ENCODE measurements around the gene CD63. TPM values are rescaled to one million over a fixed set of nuclear protein-coding genes. Genes with fewer than 3 reads are reported as not detected.
A peak's percentile ranks its signal among the peaks of the same experiment; 100 is the strongest.

CD63 gene
- total and polyA plus RNA-seq, 8 donors = 71.2 to 1,329 (median 464) TPM

DNA sequence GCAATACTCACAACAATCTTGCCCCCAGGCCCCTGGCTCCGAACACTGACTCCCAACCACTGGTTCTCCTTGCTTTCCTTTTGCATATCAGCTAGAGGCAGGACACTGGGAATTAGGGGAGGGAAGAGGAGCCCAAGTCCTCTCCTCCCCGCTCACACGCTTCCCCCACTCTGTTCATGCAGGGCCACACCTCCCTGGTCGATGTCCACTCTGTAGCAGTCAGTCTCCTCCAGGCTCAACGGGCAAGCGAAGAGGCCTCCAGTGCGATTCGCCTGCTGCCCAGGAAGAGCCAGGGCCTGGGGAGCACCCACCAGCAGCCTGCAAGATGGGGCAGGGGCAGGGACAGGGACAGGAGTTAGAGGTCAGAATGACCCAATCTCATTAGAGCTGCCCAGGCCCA is 25.9 kb downstream of the CD63 start:
- Histone ChIP-seq H3K4me1 (peaks cover 5 to 47% (median 30%) of the 10 kb centered on the region in 4 donors), H3K9me3 (no peaks in the 10 kb centered on the region), H3K4me3 (peak overlapping the region in 1 of 4 donors; percentile 79), H3K27me3 (peaks cover 0 to 17% (median 0%) of the 10 kb centered on the region in 3 donors), H3K27ac (peak overlapping the region in 3 of 5 donors; percentile 47 to 89 (median 83)), H3K36me3 (peaks cover 0 to 15% (median under 1%) of the 10 kb centered on the region in 4 donors)
- TF ChIP-seq POLR2AphosphoS5 (IDR thresholded peaks at IDR 0.05) (no peak), POLR2A (IDR thresholded peaks at IDR 0.05) (no peak), EP300 (IDR thresholded peaks at IDR 0.05) (no peak)
- TF ChIP-seq, protein P1, sequence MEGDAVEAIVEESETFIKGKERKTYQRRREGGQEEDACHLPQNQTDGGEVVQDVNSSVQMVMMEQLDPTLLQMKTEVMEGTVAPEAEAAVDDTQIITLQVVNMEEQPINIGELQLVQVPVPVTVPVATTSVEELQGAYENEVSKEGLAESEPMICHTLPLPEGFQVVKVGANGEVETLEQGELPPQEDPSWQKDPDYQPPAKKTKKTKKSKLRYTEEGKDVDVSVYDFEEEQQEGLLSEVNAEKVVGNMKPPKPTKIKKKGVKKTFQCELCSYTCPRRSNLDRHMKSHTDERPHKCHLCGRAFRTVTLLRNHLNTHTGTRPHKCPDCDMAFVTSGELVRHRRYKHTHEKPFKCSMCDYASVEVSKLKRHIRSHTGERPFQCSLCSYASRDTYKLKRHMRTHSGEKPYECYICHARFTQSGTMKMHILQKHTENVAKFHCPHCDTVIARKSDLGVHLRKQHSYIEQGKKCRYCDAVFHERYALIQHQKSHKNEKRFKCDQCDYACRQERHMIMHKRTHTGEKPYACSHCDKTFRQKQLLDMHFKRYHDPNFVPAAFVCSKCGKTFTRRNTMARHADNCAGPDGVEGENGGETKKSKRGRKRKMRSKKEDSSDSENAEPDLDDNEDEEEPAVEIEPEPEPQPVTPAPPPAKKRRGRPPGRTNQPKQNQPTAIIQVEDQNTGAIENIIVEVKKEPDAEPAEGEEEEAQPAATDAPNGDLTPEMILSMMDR (IDR thresholded peaks at IDR 0.05) = no peak
- WGBS, 5 donors = 69 to 92% (median 87%) methylated on average over 8 of the region's 8 CpGs
- intact Hi-C loops (cut with DNase I; ENCODE audit: low total_unique reads) = no loop called here
- DNase-seq = no peak

DNA sequence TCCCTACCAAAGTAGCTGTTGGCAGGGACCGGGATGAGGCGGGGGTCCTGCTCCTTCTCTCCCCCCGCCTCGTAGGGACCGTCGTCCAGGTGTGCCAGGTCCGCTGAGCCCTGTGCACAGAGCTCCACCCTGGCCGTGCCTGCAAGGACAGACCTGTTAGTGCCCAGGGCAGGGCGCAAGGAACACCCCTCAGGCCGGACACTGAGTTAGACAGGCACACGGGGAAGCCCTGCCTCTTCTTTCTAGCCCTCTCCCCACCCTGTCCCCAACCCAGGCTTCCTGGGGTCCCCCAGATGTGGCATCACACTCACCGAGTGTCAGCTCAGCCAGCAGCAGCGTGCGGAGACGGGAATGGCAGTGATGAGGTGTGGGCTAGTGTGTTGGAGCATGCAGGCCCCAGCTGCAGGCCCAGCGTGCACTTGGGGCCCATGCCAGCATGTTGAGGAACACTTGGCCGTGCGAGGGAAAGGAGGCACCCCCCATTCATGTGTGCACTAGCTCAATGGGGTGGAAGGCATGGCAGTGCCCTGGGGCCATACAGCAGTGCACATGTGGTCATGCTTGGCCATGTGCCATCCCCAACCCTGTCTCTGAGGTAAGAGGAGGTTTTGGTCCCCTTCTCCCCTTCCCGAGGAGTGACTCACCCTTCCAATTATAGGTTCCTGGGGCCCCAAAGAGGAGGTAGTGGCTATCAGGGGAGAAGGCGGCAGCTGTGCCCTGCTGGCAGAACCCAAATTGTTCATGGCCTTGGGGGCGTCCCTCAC is 28.4 kb downstream of the CD63 start:
- intact Hi-C loops (cut with DNase I; ENCODE audit: low total_unique reads) = no loop called here
- 77 to 87% (median 84%) methylated on average over 19 to 21 of the region's 21 CpGs for WGBS, 5 donors
- Histone ChIP-seq H3K9me3 (no peaks in the 10 kb centered on the region), H3K4me1 (peaks cover 0 to 40% (median 18%) of the 10 kb centered on the region in 4 donors), H3K27ac (peak overlapping the region in 2 of 5 donors; percentile 4 to 21), H3K4me3 (no peak overlapping the region), H3K36me3 (peaks cover 0 to 38% (median 13%) of the 10 kb centered on the region in 4 donors), H3K27me3 (no peaks in the 10 kb centered on the region)
- no peak for DNase-seq
- TF ChIP-seq EP300 (IDR thresholded peaks at IDR 0.05) = no peak
- no peak for TF ChIP-seq POLR2AphosphoS5 (IDR thresholded peaks at IDR 0.05)
- no peak for TF ChIP-seq POLR2A (IDR thresholded peaks at IDR 0.05)
- TF ChIP-seq, protein P1 (IDR thresholded peaks at IDR 0.05) = no peak

DNA sequence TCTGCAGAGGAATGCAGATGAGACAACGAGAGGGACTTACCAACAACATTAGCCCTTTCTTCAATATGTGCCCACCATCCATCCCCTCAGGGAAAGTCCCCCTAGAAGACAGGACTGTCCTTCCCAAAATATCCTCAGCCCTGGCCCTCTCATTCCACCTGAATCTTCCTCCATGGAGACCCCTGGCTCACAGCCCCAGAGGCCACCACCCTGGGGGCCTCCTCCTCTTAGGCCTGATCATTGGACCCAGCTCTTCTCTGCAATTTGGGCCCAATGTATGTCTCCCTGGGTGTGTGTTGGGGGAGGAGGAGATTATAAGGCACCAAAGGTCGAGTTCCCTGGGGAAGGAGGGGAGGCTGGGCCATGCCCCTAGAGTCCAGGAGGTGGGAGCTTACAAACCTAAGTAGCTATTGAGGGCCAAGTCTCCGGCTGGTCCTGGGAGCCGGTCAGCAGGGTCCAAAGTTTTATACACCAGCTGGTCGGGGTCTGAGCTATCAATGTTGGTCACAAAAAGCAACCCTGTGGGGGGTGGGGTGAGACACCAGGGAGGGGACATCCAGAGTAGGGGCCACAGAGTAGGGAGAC is 29.2 kb downstream of the CD63 start:
- H3K4me1 ChIP-seq = peaks cover 0 to 38% (median 16%) of the 10 kb centered on the region in 4 donors
- peaks cover 0 to 47% (median 18%) of the 10 kb centered on the region in 4 donors for H3K36me3 ChIP-seq
- no peaks in the 10 kb centered on the region for H3K9me3 ChIP-seq
- WGBS, 5 donors = 62 to 74% (median 71%) methylated on average over 5 of the region's 5 CpGs
- intact Hi-C loops (cut with DNase I; ENCODE audit: low total_unique reads) = no loop called here
- DNase-seq = no peak
- no peaks in the 10 kb centered on the region for H3K27me3 ChIP-seq
- peak overlapping the region in 2 of 5 donors; percentile 4 to 21 for H3K27ac ChIP-seq
- TF ChIP-seq POLR2AphosphoS5 (IDR thresholded peaks at IDR 0.05) = no peak
- TF ChIP-seq, protein P1 (IDR thresholded peaks at IDR 0.05) = no peak
- no peak for TF ChIP-seq POLR2A (IDR thresholded peaks at IDR 0.05)
- TF ChIP-seq EP300 (IDR thresholded peaks at IDR 0.05) = no peak
- no peak overlapping the region for H3K4me3 ChIP-seq

DNA sequence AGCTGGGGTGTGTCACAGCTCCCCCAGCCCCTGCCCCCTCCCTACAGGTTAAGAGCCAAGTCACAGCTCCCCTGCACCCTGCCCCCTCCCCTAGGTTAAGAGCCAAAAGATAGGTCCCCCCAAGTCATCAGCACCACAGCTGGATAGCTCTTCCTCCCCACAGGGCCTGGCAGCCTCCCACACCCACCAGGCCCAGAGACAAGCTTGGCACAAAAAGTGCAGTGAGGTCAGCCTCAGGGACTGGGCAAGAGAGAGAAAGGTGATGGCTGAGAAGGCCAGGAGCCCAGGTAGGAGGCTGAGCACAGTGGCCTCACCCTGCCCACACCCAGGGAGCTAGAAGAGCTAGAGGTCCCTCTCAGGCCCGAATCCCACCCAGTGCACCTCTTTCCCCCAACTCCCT is 29.8 kb downstream of the CD63 start:
- 60 to 81% (median 75%) methylated on average over 1 of the region's 1 CpG; no CpG with 5 or more reads in 1 of the 5 donors for WGBS, 5 donors
- TF ChIP-seq EP300 (IDR thresholded peaks at IDR 0.05) (no peak), POLR2AphosphoS5 (IDR thresholded peaks at IDR 0.05) (no peak), POLR2A (IDR thresholded peaks at IDR 0.05) (no peak)
- TF ChIP-seq, protein P1 (IDR thresholded peaks at IDR 0.05) = no peak
- Histone ChIP-seq H3K4me3 (no peak overlapping the region), H3K27ac (peak overlapping the region in 1 of 5 donors; percentile 21), H3K36me3 (peaks cover 0 to 53% (median 21%) of the 10 kb centered on the region in 4 donors), H3K4me1 (peaks cover 0 to 33% (median 14%) of the 10 kb centered on the region in 4 donors), H3K27me3 (no peaks in the 10 kb centered on the region), H3K9me3 (no peaks in the 10 kb centered on the region)
- intact Hi-C loops (cut with DNase I; ENCODE audit: low total_unique reads) = no loop called here
- DNase-seq = no peak

Data from stomach (tissue), 9 donors.